Upper lobe of right lung (tissue), 1 donor: ENCODE data around the gene AKT1. TPM values are rescaled to one million over a fixed set of nuclear protein-coding genes. Genes with fewer than 3 reads are reported as not detected.

Experiments used
- ATAC-seq: fragments of 200-7000 bp; cut with Tn5 transposase; one replicate; pipeline ENCODE4 v1.9.1; 2020; ENCODE audit warnings: mild to moderate bottlenecking, moderate library complexity
- DNase-seq: peaks from one replicate; pipeline ENCODE4 v3.0.0-alpha.2; 2020
- H3K27ac ChIP-seq: fragments of 200-600 bp; one replicate; pipeline ENCODE4 v1.8.0; 2022
- H3K27me3 ChIP-seq: fragments of 200-600 bp; one replicate; pipeline ENCODE4 v1.8.0; 2022; ENCODE audit warnings: mild to moderate bottlenecking
- H3K36me3 ChIP-seq: fragments of 200-600 bp; one replicate; pipeline ENCODE4 v1.8.0; 2022
- H3K4me1 ChIP-seq: fragments of 200-600 bp; one replicate; pipeline ENCODE4 v1.8.0; 2022
- H3K4me3 ChIP-seq: fragments of 200-600 bp; one replicate; pipeline ENCODE4 v1.8.0; 2022; ENCODE audit warnings: mild to moderate bottlenecking
- H3K9me3 ChIP-seq: fragments of 200-600 bp; one replicate; pipeline ENCODE4 v1.8.0; 2022
- CTCF ChIP-seq: fragments of 200-600 bp; IDR thresholded peaks from one replicate; pipeline ENCODE4 v1.8.0; 2022; ENCODE audit warnings: antibody characterized with exemption
- intact Hi-C: fragments of 100-400 bp; cut with DNase I; formaldehyde crosslinking; loops from one replicate; pipeline ENCODE4 v1.11.0; 2022
- total RNA-seq: library from RNA; stranded (reverse); fragmentation: NEBNext Ultra II Directional; extraction: Animal tissue kit (Norgen Biotek cat#: 25700); gene quantifications from one replicate; pipeline ENCODE4 v1.2.1, GENCODE V29; 2021
- donor health status: DM: no; HTN: yes; CAD: no; lungs with severe emphysema.

Gene AKT1
- total RNA-seq, 1 donor from 2014 or later, result 174 TPM

GRCh38 chr14:104750056-104750752, 45.3 kb downstream of the AKT1 start:
- H3K9me3 ChIP-seq, result no peaks in the 10 kb centered on the region
- no peak overlapping the region for H3K4me3 ChIP-seq
- TF ChIP-seq CTCF, result no peak
- intact Hi-C loops, result no loop called here
- ATAC-seq (no peak), DNase-seq (no peak)
- no peaks in the 10 kb centered on the region for H3K36me3 ChIP-seq
- H3K27me3 ChIP-seq, result no peaks in the 10 kb centered on the region
- no peak overlapping the region for H3K27ac ChIP-seq
- H3K4me1 ChIP-seq, result peaks cover 27% of the 10 kb centered on the region

GRCh38 chr14:104749111-104749649, 46.4 kb downstream of the AKT1 start:
- no peak for DNase-seq
- ATAC-seq, result no peak
- Histone ChIP-seq H3K4me1 (peaks cover 20% of the 10 kb centered on the region), H3K4me3 (no peak overlapping the region), H3K9me3 (no peaks in the 10 kb centered on the region), H3K27ac (no peak overlapping the region), H3K27me3 (no peaks in the 10 kb centered on the region), H3K36me3 (no peaks in the 10 kb centered on the region)
- TF ChIP-seq CTCF, result no peak
- intact Hi-C loops, result no loop called here

GRCh38 chr14:104747876-104748275, 47.7 kb downstream of the AKT1 start:
- TF ChIP-seq CTCF, result no peak
- Histone ChIP-seq H3K36me3 (no peaks in the 10 kb centered on the region), H3K4me3 (no peak overlapping the region), H3K9me3 (no peaks in the 10 kb centered on the region), H3K27ac (peak overlapping the region; percentile 63), H3K27me3 (no peaks in the 10 kb centered on the region), H3K4me1 (peaks cover 15% of the 10 kb centered on the region)
- ATAC-seq (no peak), DNase-seq (no peak)
- intact Hi-C loops, result no loop called here

GRCh38 chr14:104746934-104747481, 48.5 kb downstream of the AKT1 start:
- Histone ChIP-seq H3K27me3 (no peaks in the 10 kb centered on the region), H3K4me1 (peaks cover 12% of the 10 kb centered on the region), H3K4me3 (no peak overlapping the region), H3K27ac (peak overlapping the region; percentile 63), H3K36me3 (no peaks in the 10 kb centered on the region), H3K9me3 (no peaks in the 10 kb centered on the region)
- DNase-seq, result no peak
- no peak for ATAC-seq
- intact Hi-C loops, result no loop called here
- no peak for TF ChIP-seq CTCF

GRCh38 chr14:104746071-104746545, 49.4 kb downstream of the AKT1 start:
- intact Hi-C loops, result no loop called here
- no peak overlapping the region for H3K4me3 ChIP-seq
- H3K27me3 ChIP-seq, result no peaks in the 10 kb centered on the region
- TF ChIP-seq CTCF, result no peak
- ATAC-seq (no peak), DNase-seq (no peak)
- H3K27ac ChIP-seq, result peak overlapping the region; percentile 63
- no peaks in the 10 kb centered on the region for H3K9me3 ChIP-seq
- no peaks in the 10 kb centered on the region for H3K36me3 ChIP-seq
- peaks cover 10% of the 10 kb centered on the region for H3K4me1 ChIP-seq
